GM12878 (cell line): ENCODE measurements around the gene JMY. TPM values are rescaled to one million over a fixed set of nuclear protein-coding genes. Genes with fewer than 3 reads are reported as not detected.

Source experiments
- ATAC-seq: fragments of 200-7000 bp; cut with Tn5 transposase; 3 replicates; pipeline ENCODE4 v1.9.1; 2020; ENCODE audit warnings: mild to moderate bottlenecking, moderate library complexity
- BruUV-seq: library from RNA; stranded (reverse); fragments of 400-500 nt; replicated peaks from 2 replicates; lab custom pipeline; 2021; lab: Mats Ljungman, UMichigan
- CTCF ChIA-PET: fragments of 300-600 bp; sonication (Branson Sonifier 250); formaldehyde crosslinking; extraction: SDS; loops from one replicate; lab custom pipeline; 2021; ENCODE audit warnings: inconsistent platforms; lab: Yijun Ruan, JAX
- POLR2A ChIA-PET: fragments of 350-600 bp; formaldehyde crosslinking; extraction: SDS; loops from one replicate; lab custom pipeline; 2021; ENCODE audit warnings: inconsistent platforms; lab: Charles Lee
- RAD21 ChIA-PET: fragments of 300-600 bp; sonication (Branson Sonifier 250); formaldehyde crosslinking; loops from one replicate; lab custom pipeline; 2023; ENCODE audit warnings: antibody characterized with exemption; ENCODE audit not compliant: unreplicated experiment; lab: Charles Lee
- SMC1A ChIA-PET: fragments of 300-600 bp; sonication (Branson Sonifier 250); formaldehyde crosslinking; loops from one replicate; lab custom pipeline; 2023; ENCODE audit not compliant: unreplicated experiment, uncharacterized antibody; lab: Charles Lee
- DNase-seq: peaks from one replicate; pipeline ENCODE4 v3.0.0-alpha.2; 2011; ENCODE audit warnings: low read depth, low spot score
- FAIRE-seq: peaks from 3 replicates; lab custom pipeline; 2011; peaks lifted over from hg19 to GRCh38; lab: Jason Lieb, UNC
- H2AFZ ChIP-seq: 2 replicates; pipeline ENCODE4 v1.6.0; 2011; ENCODE audit warnings: low read depth, low read length, control low read depth; ENCODE audit not compliant: control insufficient read depth
- H3K27ac ChIP-seq: 2 replicates; pipeline ENCODE4 v1.5.1; 2011; ENCODE audit warnings: control low read depth; ENCODE audit not compliant: control insufficient read depth, insufficient read depth
- H3K27me3 ChIP-seq, 2 experiments: replicated peaks in 1 of 2; 2 replicates each; pipeline versions ENCODE4 v1.6.0 to v1.6.1; 2011; ENCODE audit warnings: low read length in 1 of 2; ENCODE audit not compliant: control insufficient read depth in 2 of 2, insufficient read depth in 2 of 2
- H3K36me3 ChIP-seq, 2 experiments: 2 replicates each; pipeline ENCODE4 v1.5.1; 2011; ENCODE audit warnings: low read length in 1 of 2; ENCODE audit not compliant: control insufficient read depth in 2 of 2, insufficient read depth in 2 of 2
- H3K4me1 ChIP-seq: 2 replicates; pipeline ENCODE4 v1.6.1; 2011; ENCODE audit warnings: mild to moderate bottlenecking, low read length, moderate library complexity, mixed read lengths; ENCODE audit not compliant: control insufficient read depth, insufficient read depth
- H3K4me2 ChIP-seq: 2 replicates; pipeline ENCODE4 v1.6.0; 2011; ENCODE audit warnings: control low read depth; ENCODE audit not compliant: control insufficient read depth, insufficient read depth
- H3K4me3 ChIP-seq: fragments of 200-600 bp; sonication (generic); 2 replicates; pipeline ENCODE4 v1.5.1; 2016
- H3K79me2 ChIP-seq: 2 replicates; pipeline ENCODE4 v1.6.0; 2011; ENCODE audit warnings: low read length; ENCODE audit not compliant: control insufficient read depth, insufficient read depth
- H3K9ac ChIP-seq: 2 replicates; pipeline ENCODE4 v1.8.0; 2011; ENCODE audit warnings: low read length, control low read depth, mixed read lengths; ENCODE audit not compliant: control insufficient read depth, insufficient read depth
- H3K9me3 ChIP-seq: replicated peaks from 3 replicates; pipeline ENCODE4 v1.5.1; 2011; ENCODE audit warnings: mild to moderate bottlenecking, low read length; ENCODE audit not compliant: control insufficient read depth, insufficient read depth
- H4K20me1 ChIP-seq: 2 replicates; pipeline ENCODE4 v1.6.0; 2011; ENCODE audit not compliant: control insufficient read depth, insufficient read depth
- BCL11A ChIP-seq: IDR thresholded peaks from 2 replicates; pipeline ENCODE4 v1.6.1; 2011; ENCODE audit warnings: low read depth, low read length
- WGBS: methylation state at CpG from one replicate; pipeline ENCODE4 v1.1.6; 2016; ENCODE audit warnings: low lambda C conversion rate; ENCODE audit not compliant: insufficient replicate concordance, insufficient coverage; ENCODE audit errors: missing lambda C conversion rate; 5-methylcytosine and 5-hydroxymethylcytosine counted together
- in situ Hi-C: fragments of 300-500 bp; cut with MboI; formaldehyde crosslinking; loops from 9 replicates; pipeline ENCODE4 v1.14.3; 2018; ENCODE audit warnings: mixed read lengths
- intact Hi-C: fragments of 100-400 bp; cut with micrococcal nuclease; formaldehyde crosslinking; loops from one replicate; pipeline ENCODE4 v1.14.2; 2022; ENCODE audit not compliant: unreplicated experiment
- polyA plus RNA-seq, 11 experiments: library from polyadenylated mRNA; depleted of rRNA in 4 of 11; unstranded in 6 of 11; stranded (reverse) in 5 of 11; fragments of >200 nt; fragmentation: Nextera tagmentation in 4 of 11; fragmentation: Illumina TruSeq in 1 of 11; extraction: Ambion mirVana in 4 of 11; extraction: Trizol in 1 of 11; gene quantifications; 1 replicate in 1 of 11; 2 replicates in 10 of 11; pipeline versions ENCODE4 v1.2.1 to v1.2.3, GENCODE V29; 2011 to 2016; ENCODE audit warnings: inconsistent platforms in 2 of 11, missing spikeins in 2 of 11, low read depth in 1 of 11
- total RNA-seq, 4 experiments: library from RNA; depleted of rRNA in 3 of 4; stranded (reverse); fragments of >200 nt in 3 of 4; fragmentation: Illumina TruSeq in 1 of 4; extraction: Trizol in 1 of 4; gene quantifications; 2 replicates each; pipeline versions ENCODE4 v1.2.1 to v1.2.3, GENCODE V29; 2013 to 2021
- TF ChIP-seq, protein P1 (sequence below): fragments of 450-650 bp; IDR thresholded peaks from 2 replicates; pipeline ENCODE4 v1.6.1; 2016; ENCODE audit warnings: mild to moderate bottlenecking
- TF ChIP-seq, protein P2 (sequence below): fragments of 450-650 bp; IDR thresholded peaks from 2 replicates; pipeline ENCODE4 v1.6.1; 2016; ENCODE audit warnings: mild to moderate bottlenecking

Gene JMY
- total and polyA plus RNA-seq, 10 of the 15 experiments (the other 5 are each of a cell fraction or from before 2014, with no cell fraction given) = 0.63 to 4.8 (median 2.4) TPM

- peaks cover 8% of the 10 kb centered on the region for H3K4me1 ChIP-seq
- ChIA-PET SMC1A (interaction anchor here (0.6 to 1.6 kb wide), 5 partner anchors 10 to 108 kb away, joined by 3 to 8 read pairs (median 4); no protein-coding TSS in a partner anchor), POLR2A (interaction anchor here (1.6 kb wide), 1 partner anchor 9 kb away, joined by 4 read pairs; no protein-coding TSS in a partner anchor), CTCF (interaction anchor here (1.0 to 2.4 kb wide), 6 partner anchors 10 to 272 kb away, joined by 3 to 10 read pairs (median 4); no protein-coding TSS in a partner anchor), RAD21 (interaction anchor here (0.9 to 1.1 kb wide), 2 partner anchors 11 to 40 kb away, joined by 3 to 4 read pairs; no protein-coding TSS in a partner anchor)
- H3K9me3 ChIP-seq = no peaks in the 10 kb centered on the region
- no TSS peak for BruUV-seq
- no peak overlapping the region for H3K9ac ChIP-seq
- in situ Hi-C loops (no loop called here), intact Hi-C loops (loop anchor here (5.0 kb wide), 1 partner anchor 222 kb away; no protein-coding TSS in a partner anchor)
- TF ChIP-seq, protein P1, sequence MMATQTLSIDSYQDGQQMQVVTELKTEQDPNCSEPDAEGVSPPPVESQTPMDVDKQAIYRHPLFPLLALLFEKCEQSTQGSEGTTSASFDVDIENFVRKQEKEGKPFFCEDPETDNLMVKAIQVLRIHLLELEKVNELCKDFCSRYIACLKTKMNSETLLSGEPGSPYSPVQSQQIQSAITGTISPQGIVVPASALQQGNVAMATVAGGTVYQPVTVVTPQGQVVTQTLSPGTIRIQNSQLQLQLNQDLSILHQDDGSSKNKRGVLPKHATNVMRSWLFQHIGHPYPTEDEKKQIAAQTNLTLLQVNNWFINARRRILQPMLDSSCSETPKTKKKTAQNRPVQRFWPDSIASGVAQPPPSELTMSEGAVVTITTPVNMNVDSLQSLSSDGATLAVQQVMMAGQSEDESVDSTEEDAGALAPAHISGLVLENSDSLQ = peak; percentile 58
- TF ChIP-seq, protein P2, sequence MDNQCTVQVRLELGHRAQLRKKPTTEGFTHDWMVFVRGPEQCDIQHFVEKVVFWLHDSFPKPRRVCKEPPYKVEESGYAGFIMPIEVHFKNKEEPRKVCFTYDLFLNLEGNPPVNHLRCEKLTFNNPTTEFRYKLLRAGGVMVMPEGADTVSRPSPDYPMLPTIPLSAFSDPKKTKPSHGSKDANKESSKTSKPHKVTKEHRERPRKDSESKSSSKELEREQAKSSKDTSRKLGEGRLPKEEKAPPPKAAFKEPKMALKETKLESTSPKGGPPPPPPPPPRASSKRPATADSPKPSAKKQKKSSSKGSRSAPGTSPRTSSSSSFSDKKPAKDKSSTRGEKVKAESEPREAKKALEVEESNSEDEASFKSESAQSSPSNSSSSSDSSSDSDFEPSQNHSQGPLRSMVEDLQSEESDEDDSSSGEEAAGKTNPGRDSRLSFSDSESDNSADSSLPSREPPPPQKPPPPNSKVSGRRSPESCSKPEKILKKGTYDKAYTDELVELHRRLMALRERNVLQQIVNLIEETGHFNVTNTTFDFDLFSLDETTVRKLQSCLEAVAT = peak; percentile 96
- no peak for TF ChIP-seq BCL11A
- DNase-seq (no peak), FAIRE-seq (peak; percentile 35), ATAC-seq (no peak)
- H4K20me1 ChIP-seq = no peaks in the 10 kb centered on the region
- no peaks in the 10 kb centered on the region for H3K27me3 ChIP-seq
- H3K4me2 ChIP-seq = peak overlapping the region; percentile 63; the same call in 1 of the 2 replicates
- H3K79me2 ChIP-seq = peaks cover 69% of the 10 kb centered on the region
- 98% methylated on average over 2 of the region's 2 CpGs for WGBS
- no peak overlapping the region for H2AFZ ChIP-seq
- H3K36me3 ChIP-seq = no peaks in the 10 kb centered on the region
- no peak overlapping the region for H3K27ac ChIP-seq
- H3K4me3 ChIP-seq = peak overlapping the region; percentile 23; the same call in 1 of the 2 replicates
Measured at GRCh38 chr5:79240561-79240960, 4.6 kb downstream of the JMY start.
